Epithelial cell of prostate (primary cell): ENCODE results near the gene OBI1.

Experiments used
- DNase-seq: peaks from one replicate; pipeline ENCODE4 v3.0.0-alpha.2; 2011; ENCODE audit warnings: low read depth, low spot score
- H3K27ac ChIP-seq: fragments of 450-650 bp; 2 replicates; pipeline ENCODE4 v1.5.1; 2017; ENCODE audit warnings: mild to moderate bottlenecking

OBI1 gene

DNA sequence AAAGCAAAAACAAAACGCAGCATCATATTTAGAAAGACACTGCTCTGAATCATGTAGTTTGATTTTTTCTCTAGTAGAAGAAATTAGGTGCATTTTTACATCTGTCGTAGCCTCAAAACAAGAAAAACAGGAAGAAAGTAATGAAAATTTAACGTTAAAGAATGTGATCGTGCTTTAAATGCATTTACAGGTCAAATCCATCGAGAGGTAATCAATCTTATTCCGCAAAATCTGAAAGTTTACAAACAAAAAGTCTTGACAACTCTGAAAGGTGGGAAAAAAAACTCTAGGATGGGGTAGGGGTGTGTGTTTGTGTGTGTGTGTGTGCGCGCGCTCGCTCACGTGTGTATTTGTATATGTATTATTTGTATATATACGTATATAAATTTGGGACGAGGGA is 65.8 kb downstream of the OBI1 start:
- no peak overlapping the region for H3K27ac ChIP-seq
- DNase-seq: no peak

DNA sequence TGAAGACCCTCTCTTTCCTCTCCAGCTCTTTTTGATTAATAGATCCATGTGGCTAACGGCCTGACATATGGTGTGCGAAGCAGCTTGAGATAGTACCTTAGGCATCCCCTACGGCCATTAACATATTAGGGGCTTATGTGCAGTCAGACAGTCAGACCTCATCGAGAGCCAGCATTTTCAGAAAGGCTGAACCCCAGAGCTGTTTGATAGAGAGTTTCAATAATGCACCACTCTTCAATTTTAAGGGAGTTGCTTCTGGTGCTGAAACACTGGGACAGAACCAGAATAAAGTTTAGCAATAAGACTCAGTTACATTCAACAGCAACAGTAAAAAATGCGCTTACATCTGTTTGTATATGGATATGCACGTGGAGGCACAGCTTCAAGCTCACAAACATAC is 66.4 kb downstream of the OBI1 start:
- H3K27ac ChIP-seq: no peak overlapping the region
- no peak for DNase-seq

DNA sequence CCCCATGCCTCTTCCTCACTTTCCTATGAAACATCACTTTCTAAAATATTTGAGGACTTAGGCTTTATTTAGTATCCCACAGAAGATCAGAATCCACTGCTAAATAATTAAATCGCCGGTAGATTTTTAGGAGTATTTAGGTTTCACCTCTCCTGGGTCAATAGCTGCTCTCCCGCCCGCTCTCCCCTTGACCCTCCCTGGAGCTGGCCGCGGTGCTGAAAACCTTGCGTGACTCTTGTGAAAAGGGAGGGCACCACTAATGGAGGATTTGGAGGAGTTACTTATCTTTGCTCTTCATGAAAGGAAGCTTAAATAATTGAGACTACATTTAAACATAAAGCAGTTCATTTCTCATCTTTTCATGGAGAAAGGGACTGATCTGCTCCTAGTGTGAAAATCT is 69.7 kb downstream of the OBI1 start:
- no peak for DNase-seq
- no peak overlapping the region for H3K27ac ChIP-seq

DNA sequence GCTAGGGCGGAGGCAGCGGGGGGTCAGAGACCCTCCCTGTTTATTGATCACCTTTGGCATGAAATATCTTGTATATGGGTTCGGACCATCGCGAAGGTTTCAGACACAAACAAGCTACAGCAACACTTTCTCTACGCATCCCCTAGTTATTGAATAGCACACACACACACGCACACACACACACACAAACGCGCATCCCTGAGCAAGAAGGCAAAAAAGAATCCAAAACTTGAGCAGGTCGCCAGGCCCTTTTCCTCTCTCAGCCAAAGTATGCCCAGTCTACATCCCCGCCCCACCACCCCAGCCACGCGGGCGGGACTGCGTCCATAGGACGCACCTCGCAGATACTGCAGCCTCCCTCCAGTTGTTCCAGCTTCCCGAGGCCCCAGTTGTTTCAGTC is 71.6 kb downstream of the OBI1 start:
- no peak for DNase-seq
- no peak overlapping the region for H3K27ac ChIP-seq

DNA sequence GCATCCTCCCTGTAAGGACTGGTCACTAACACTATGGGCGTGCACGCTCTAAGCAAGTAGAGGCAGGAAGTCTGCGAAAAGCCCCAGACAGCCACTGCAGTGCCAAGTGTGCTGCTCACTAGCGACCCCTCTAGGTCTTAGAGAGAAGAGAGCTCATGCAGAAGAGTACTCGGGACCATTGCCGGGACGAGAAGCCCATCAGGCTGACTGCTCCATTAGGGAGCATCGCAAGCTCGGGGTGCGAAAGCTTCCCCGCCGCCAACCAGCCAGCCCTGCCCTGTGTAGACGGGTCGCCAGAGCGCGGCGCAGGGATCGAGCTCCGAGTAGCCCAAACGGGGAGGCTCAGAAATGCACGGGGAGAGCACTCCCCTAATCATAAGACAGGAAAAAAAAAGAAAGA is 72.2 kb downstream of the OBI1 start:
- H3K27ac ChIP-seq: no peak overlapping the region

DNA sequence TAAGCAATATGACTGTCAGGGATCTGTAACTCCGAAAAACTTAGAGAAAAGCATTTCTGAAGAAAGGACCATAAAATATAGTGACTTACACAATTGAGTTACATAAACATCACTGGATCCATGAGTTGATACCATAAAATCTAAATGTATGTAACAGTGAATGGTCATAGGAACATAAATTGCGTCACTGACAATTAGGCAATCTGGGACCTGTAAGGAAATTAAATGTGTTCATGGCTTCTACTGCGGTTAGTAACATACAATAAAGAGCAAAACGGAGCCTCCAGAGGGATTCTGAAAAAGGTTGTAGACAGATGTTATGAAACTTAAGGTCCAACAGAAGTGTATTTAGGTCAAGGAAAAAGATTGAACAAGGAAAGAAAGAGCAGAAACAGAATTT is 82.7 kb downstream of the OBI1 start:
- no peak overlapping the region for H3K27ac ChIP-seq
- no peak for DNase-seq

More for the DNA sequence above, 72.2 kb downstream of the OBI1 start:
- no peak for DNase-seq

DNA sequence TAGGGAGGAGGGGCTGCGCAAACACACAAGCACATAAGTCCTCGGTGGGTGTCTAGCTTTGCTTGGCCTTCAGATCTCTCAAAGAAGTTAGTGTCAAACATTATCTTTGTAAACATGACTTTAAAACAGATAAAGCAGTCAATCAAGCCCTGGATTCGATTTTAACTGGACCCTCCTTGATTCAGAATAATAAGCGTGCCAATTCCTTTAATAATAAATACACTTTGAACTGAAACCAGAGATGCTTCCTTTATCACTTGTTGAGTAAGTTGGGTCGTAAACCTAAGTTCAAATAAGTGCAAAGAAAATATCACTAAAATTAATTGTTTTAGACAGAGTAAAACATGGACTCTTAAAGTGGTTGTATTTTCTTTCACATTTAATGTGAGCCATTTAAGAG is 86.5 kb downstream of the OBI1 start:
- no peak for DNase-seq
- H3K27ac ChIP-seq: no peak overlapping the region

DNA sequence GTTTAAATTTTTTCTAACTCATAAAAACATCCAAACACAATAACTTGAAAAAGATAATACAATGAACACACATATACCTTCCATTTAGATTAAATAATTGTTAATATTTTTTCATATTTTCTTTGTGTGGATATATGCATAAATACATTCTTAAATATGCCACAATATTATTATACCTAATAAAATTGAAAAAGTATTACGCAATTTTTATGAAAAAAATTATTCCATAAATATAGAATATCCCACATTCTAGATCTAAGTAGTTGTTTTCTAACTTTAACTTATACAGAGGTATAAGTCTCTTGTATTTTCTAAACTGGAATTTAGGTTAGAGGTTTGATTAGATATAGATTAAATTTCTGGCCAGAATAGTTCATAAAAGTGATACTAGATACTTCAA is 89.9 kb downstream of the OBI1 start:
- no peak for DNase-seq
- no peak overlapping the region for H3K27ac ChIP-seq

DNA sequence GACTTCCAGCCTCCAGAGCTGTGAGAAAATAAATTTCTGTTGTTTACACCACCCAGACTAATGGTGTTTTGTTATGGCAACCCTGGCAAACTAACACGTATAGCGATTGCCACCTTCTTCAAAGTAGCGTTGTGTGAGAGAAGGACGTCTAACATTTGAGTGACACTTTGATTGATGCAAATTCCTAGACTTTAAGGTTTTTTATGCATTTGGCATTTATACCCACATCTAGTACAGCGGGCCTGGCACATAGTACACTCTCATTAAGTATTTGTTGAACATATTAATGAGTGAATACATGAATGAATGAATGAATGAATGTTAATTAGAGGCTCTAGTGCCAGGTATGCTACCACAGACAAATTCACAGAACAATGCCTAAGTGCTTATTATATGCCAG is 92.3 kb downstream of the OBI1 start:
- no peak for DNase-seq
- no peak overlapping the region for H3K27ac ChIP-seq
